Fibroblast of skin of left biceps (primary cell): ENCODE data around the gene CCDC34.

ENCODE experiments used
- DNase-seq, 2 experiments: peaks; one replicate each; pipeline ENCODE4 v3.0.0-alpha.2; 2013; ENCODE audit warnings: low read depth in 2 of 2

CCDC34 gene

GRCh38 chr11:27392278-27393114, 29.5 kb upstream of the CCDC34 start:
- peak in 1 of 2 experiments; percentile 20 for DNase-seq

- no peak for DNase-seq
These were observed 28.5 kb upstream of the CCDC34 start for GRCh38 chr11:27391331-27392015.

DNA sequence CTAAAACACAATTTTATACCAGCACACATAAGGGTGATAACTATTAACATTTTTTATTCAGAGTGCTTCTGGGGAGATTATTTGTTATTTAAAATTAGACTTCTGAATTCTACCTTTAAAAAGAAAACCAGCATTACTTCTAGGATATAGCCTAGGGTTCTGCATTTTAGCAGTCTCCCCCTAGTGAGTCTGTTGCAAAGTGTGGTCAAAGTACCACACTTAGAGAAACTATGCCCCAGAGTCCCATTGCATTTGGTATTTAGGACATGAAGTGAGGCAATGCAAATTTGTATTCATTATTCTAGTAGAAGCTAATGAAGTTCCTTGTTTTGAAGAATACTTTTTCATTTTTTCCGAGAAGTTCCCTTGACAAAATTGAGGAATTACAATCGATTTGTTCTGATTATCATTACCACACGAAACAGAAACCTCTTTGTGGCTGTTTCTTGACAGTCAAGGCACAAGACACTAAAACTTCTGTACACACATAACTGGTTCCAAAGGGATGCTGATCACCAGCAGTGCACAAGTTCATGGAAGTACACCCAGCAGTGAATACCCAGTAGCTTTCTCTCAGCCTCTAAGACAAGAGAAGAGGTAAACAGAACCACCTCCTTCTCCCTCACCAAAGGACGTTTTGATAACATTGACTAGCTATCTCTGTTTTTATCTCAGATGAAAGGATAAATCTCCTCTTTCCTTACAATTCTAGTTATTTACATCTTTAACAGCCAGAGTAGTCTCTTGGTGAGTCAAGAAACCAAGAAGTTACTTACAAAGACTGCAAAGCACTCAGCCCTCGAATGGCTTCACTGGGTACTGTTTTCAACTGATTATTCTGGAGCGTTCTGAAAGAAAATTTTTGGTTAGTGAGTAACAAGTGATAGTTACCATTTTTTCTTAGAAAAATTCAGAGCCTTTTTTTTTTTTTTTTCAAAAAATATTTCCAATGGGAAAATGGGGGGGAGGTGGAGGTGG, 27.6 kb upstream of the CCDC34 start:
- DNase-seq = peak in 1 of 2 experiments; percentile 43

- DNase-seq = no peak
These were observed 25.9 kb upstream of the CCDC34 start for GRCh38 chr11:27388869-27389268.

- no peak for DNase-seq
These were observed 25.0 kb upstream of the CCDC34 start for GRCh38 chr11:27388001-27388400.

DNA sequence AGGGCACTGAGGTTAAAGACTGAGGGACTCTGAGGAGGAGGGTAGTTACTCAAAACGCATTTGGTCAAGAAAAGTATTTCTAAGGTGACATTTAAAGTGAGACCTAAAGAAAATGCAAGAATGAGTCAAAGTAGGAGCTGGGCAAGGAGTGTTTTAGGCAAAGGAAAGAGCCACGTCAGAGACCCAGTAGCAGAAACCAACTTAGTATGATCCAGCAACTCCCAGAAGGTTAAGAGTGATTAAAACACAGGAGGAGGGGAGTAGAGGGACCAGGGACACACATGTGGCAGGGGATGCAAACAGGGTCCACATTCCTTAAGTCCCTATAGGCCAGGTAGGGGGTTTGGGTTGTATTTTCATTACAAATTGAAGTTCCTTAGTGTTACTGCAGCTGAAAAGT, 24.3 kb upstream of the CCDC34 start:
- DNase-seq = no peak

- DNase-seq = no peak
These were observed 23.3 kb upstream of the CCDC34 start for GRCh38 chr11:27386181-27386845.

DNA sequence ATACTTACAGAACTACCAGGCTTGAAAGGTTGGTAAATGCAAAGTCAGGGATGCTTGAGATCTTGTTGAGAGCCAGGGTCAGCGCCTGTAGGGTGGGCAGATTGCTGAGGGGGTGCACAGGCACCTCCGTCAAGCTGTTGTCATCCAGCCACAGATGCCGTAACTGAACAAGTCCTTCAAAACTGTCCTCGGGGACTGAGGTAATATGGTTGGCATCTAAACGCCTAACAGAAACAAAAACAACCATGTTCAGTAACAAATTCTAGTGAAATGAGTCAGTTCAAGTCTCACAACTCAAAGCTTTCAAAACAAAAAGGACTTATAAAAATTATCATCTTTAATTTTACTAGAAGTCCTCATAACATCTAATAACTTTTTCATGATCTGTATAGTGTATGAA, 22.2 kb upstream of the CCDC34 start:
- peak in 1 of 2 experiments; percentile 38 for DNase-seq

GRCh38 chr11:27384227-27384626, 21.2 kb upstream of the CCDC34 start:
- DNase-seq = no peak

- no peak for DNase-seq
These were observed 20.6 kb upstream of the CCDC34 start for GRCh38 chr11:27383645-27384044.

- DNase-seq = no peak
These were observed 18.2 kb upstream of the CCDC34 start for GRCh38 chr11:27381238-27381666.

GRCh38 chr11:27380771-27381170, 17.8 kb upstream of the CCDC34 start:
- no peak for DNase-seq

GRCh38 chr11:27379449-27379848, 16.4 kb upstream of the CCDC34 start:
- no peak for DNase-seq

DNA sequence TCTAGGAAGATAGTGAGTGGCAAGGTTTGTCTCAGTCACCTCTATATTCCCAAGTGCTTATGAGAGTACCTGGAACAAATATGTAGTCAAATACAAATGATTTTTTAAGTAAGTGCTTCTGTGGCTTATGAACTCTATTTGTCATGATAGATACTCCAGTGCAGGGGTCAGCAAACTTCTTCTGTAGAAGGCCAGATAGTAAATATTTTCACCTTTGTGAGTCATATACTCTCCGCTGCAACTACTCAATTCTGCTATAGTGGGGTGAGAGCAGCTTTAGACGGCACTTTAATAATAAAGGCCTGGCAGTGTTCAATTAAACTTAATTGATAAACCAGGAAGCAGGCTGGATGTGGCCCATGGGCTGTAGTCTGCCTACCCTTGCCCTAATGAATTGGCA, 12.4 kb upstream of the CCDC34 start:
- no peak for DNase-seq

- DNase-seq = no peak
These were observed 11.0 kb upstream of the CCDC34 start for GRCh38 chr11:27373856-27374602.

DNA sequence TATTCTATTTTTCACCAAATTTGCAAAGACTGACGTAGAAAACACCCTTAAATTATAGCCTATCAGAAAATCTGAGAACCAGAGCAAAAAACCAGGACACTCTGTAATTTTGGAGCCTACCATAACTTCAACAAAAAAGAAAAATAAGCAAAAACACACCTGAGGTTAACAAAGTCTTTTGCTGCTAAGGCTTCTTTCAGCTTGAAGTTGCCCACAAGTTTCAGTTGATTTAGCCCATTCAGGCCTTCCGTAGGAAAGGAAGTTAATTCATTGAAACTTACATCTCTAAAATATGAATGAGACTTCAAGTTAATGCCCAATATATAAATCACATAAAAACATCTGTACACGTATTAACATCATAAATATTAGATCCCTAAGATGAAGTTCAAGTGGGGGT, 10.4 kb upstream of the CCDC34 start:
- DNase-seq = no peak

DNA sequence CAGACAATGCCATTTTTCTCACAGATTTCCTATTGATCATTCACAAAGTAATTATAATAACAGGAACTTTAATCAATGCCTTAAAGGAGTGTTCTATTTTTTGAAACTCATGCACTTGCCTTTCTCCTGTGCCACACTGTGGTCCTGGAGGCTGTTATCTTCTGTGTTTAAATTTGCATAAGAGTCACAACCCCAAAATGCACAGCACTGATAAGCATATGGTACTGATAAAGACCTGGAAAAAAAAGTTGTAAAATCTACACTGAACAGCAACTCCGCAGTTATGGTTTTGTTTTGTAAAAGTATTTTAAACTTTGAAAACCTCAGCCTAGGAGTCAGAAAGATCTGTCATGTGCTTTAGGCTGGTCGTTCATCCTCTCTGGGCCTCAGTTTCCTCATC, 9.1 kb upstream of the CCDC34 start:
- no peak for DNase-seq

DNA sequence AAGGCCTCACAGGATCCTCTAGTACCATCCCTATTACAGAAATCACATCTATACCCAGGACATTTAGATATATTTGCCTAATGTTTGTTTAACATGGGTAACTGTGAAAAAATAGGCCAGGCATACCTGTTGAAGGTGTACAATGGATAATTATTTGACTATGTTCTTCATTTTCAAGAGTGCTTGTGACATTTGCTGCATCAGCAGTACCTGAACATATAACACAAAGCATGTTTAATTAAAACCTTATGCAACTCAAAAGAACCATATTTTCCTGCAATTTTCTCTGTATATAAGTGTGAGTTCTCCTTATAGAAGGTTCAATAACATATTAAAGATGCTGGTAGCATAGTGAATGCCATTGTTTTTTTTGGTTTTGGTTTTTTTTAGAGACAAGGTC, 8.5 kb upstream of the CCDC34 start:
- DNase-seq = no peak

GRCh38 chr11:27370374-27370773, 7.4 kb upstream of the CCDC34 start:
- no peak for DNase-seq

DNA sequence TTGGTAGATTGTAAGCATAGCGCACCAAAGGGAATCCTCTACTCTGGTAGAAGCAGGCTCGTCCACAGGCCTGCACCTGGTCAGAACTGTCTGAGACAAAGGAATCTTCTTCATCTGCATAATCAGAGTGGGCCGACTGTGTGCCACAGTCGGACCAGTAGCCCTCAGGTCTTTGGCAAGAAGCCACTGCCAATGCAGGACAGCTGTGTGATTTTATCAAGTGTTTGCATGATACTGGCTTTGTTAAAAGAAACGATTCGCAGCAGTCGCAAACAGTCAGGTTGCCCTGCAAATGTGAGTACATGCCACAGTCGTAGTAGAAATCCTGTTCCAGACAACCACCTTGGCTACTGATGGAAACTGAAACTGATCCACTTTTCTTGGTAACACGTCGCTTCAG, 4.9 kb upstream of the CCDC34 start:
- no peak for DNase-seq
